NCI-H2227 (cell line): ENCODE results near the gene RECQL5.

Source experiments
- DNase-seq: peaks from one replicate; lab custom pipeline; 2025; ENCODE audit not compliant: unreplicated experiment; lab: John Stamatoyannopoulos, UW

Gene RECQL5

DNA sequence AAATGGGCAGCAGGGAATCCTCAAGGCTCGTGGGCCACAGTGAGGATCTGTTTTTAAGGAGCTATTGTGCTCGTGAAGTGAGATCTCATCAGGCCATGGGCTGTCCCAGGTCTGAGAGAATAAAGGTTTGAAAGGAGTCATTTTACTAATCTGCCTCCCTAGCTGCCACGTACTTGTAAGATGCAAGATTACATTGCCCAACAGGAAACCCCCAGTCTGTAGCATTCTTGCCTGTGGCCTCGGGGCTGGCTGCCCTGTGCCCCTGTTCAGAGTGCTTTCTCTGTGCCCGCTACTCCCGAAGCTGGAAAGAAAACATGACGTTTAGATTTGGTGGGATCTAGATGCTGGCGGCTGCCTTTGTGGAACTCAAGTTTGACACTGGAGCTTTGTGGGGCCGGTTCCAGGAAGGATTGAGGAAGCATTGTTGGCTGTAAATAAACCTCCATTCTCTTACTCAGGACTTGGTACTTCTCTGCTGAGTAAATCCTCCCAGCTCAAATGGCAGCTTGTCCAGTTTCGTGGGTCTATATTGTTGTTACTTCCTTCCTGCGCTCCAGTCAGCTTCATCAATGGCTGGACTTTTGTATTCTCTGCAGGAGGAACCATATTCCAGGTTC lies 21.4 kb upstream of the RECQL5 start:
- no peak for DNase-seq

DNA sequence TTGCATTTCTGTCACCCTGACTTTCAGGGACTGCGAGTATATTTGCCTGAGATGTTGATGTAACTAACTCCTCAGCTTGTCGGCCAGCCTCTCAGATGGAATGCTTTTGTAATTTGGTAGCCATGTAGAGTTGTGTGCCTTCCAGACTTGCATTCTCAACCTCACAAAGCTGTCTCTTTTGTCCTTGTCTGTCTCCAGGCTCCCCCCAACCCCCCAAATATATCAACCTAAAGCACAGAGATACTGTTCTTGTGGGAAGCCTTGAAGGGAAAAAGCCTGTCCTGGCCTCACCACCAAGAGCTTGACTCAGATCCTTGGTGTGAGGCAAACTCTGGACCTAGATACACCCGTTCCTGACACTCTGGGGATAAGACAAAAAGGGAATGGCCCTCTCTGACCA lies 18.5 kb upstream of the RECQL5 start:
- DNase-seq = no peak

GRCh38 chr17:75684924-75685323 lies 18.0 kb upstream of the RECQL5 start:
- no peak for DNase-seq

DNA sequence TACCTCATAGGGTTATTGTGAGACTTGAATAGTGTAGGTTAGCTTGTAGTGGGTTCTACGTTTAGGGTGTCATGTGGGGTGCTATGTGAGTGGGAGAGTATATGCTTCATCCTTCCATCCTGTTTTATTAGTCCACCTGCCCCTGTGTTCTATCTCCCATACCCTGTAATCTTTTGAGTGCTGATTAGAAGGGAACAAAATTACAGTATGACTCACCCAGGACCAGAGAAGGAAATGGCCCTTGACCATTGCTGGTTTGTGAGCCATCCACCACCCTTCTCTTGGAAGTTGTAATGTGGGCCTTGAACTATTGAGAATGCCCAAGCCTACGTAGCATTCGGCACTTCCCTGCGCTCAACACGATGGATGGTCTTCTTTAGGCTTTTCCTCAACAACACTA lies 17.3 kb upstream of the RECQL5 start:
- no peak for DNase-seq

- DNase-seq = no peak
Observed at GRCh38 chr17:75683583-75683982, 16.6 kb upstream of the RECQL5 start.

DNA sequence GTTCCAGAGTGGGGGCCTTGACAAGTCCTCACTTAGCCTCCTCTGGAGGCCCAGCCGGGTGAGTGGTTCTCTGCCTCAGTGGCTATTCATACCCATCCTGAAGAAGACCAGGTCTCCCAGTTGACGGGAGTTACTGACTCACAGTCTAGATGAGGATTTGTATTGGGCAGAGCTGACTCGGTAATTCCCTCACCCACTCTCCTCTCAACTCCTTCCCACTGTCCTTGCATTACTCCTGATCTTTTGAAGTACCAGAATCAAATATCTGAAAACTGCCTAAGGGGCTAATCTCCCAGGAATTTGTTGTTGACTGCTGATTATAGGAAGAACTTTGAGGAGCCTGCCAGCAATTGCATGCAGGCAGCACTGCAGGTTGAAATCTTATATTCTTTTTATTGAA lies 14.3 kb upstream of the RECQL5 start:
- DNase-seq = no peak

GRCh38 chr17:75680431-75680830 lies 13.5 kb upstream of the RECQL5 start:
- no peak for DNase-seq

GRCh38 chr17:75679706-75680211 lies 12.8 kb upstream of the RECQL5 start:
- DNase-seq = no peak

GRCh38 chr17:75676461-75676860 lies 9.5 kb upstream of the RECQL5 start:
- no peak for DNase-seq

DNA sequence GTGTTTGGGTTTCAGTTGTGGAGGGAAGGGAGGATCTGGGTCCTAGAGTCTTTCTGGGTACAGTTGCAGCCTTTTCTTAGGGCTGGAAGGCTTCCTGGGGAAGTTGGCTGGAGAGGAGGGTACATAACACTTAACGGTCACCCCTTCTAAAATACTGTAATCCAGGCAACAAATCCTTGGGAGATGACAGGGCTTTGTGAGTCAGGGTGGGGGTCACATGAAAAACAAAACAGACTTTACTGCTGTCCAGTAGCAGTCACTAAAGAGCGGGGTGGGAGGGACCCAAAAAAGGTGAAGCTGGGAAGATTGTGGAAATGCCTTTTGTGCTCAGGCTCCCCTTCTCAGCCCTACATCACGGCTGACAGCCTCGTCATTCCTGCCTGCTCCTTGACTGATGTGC lies 6.5 kb upstream of the RECQL5 start:
- no peak for DNase-seq

GRCh38 chr17:75672011-75672410 lies 5.1 kb upstream of the RECQL5 start:
- DNase-seq = no peak

DNA sequence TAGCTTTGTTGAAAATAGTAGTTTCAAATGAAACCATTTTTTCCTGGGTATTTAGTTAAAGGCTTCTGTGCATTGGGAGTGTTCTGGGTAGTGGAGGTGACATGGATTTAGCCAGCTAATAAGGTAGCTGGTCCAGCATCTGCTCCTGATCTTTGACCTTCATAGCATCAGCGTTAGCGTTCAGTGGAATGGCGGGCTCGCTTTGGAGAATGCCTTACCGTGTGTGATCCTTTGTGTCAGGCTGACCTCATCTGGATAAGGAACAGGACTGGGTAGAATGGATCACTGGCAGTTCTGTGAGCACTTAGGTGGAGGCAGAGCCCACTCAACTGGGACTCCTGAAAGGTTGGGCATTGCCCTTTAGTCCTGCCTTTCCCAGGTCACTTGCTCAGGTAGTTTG lies 3.9 kb upstream of the RECQL5 start:
- no peak for DNase-seq

DNA sequence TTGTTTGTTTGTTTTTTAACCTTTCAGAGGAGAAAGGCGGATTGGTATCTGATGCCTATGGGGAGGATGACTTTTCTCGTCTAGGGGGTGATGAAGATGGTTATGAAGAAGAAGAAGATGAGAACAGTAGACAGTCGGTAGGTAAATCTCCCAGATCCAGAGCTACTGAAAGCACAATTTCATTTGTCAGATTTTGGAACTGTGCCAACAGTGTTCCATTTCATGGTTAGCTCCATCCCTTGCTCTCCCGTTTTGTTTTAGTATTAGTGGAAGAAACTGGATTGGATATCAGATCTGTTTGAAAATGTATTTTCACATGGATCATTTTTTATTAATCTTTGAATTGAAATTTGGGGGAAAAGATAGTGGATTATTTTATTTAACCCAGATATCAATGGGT lies 1.5 kb upstream of the RECQL5 start:
- DNase-seq = no peak

DNA sequence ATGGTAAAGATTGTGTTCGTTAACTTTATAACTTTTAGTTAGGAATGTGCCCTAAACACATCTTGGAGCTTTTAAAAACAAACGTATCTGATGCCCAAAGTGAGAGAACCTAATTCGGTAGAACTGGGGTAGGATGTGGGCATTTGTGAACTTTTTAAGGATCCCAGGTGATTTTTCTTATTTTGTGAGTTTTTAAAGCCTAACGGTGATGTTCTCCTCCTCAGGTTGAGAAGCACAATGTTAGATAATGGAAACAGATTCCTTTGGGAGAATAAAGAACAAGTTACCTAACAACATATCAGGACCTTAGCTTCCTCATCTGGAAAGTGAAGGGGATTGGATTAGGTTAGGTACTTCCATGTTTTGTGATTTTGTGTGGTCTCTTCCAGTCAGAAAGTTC lies 871 bp upstream of the RECQL5 start:
- no peak for DNase-seq

GRCh38 chr17:75665981-75666380 lies 973 bp downstream of the RECQL5 start:
- DNase-seq = no peak

DNA sequence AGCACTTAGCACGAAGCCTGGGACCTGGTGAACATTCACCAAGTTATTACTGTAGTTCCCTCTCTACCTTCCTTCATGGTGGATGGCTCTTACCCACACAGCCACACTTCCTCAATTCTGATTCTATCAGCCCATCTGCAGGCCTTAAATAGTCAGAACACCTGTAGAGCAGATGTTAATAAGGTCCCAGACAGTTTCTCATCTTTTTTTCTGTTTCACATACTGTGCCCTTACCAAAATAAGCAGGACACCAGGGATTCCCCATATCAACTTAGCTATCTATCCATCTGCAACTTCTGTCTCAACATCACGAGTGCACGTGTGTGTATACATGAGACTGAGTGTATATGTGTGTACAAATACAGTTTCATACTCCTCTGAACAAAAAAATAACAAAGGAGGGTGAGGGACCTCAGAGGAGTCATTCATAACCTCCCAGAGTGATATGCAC lies 2.8 kb downstream of the RECQL5 start:
- no peak for DNase-seq

GRCh38 chr17:75662511-75662910 lies 4.4 kb downstream of the RECQL5 start:
- no peak for DNase-seq

DNA sequence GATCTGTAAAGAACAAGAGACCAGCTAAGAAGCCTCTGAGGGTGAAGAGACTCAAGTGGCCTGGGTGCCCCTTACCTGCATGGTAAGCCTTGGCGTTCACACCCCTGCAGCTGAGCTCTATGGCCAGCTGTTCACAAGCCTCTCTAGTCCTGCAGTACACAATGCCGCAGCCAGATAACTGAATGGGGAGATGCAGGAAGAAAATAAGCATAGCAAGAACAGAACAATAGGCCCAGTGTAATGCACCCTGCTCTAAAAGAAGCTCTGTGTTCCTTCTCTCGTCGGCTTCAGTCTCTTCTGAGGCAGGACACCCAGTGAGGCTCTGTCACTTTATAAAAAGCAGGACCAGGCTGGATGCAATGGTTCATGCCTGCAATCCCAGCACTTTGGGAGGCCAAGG lies 5.4 kb downstream of the RECQL5 start:
- DNase-seq = no peak

GRCh38 chr17:75658237-75658636 lies 8.7 kb downstream of the RECQL5 start:
- no peak for DNase-seq

DNA sequence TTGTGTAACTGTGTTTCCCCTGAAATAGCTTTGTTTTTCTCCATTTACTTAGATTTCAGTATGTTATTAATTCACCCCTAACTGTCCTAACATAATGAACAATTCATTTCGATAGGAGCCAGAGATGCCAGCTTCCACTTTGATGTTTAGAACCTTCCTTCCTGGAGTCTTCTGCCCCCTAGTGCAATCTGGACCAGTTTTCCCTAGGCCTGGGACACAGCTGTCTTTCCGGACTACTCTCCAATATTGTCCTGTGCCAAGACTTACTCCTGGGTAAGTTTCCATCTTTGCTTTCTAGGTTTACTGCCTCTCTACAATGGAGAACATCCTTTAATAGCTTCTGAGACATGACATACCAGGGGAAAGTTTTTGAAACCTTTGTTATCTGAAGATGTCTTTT lies 12.8 kb downstream of the RECQL5 start:
- no peak for DNase-seq

- DNase-seq = peak; percentile 65
Observed at GRCh38 chr17:75652934-75653549, 13.9 kb downstream of the RECQL5 start.

- DNase-seq = no peak
Observed at GRCh38 chr17:75652341-75652740, 14.6 kb downstream of the RECQL5 start.

DNA sequence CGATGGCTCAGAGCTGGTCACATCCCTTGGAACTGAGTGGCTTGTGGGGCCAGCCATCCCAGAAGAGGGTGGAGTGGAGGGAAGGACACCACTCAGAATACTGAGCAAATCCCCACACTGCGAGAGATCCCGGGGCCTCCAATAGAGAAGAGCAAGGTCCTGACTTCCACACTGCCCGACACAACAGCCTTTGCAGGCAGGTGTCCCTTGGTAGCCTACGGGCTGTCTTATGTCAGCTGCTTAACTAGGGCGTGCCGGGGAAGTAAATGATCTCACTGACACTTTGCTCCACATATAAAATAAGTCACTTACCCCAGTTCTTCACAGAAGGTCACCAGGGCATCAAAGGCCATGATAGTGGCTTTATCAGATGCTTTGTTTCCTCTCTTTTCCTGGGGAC lies 16.1 kb downstream of the RECQL5 start:
- DNase-seq = no peak
